Keratinocyte (primary cell): ENCODE measurements around the gene MLLT1. TPM values are rescaled to one million over a fixed set of nuclear protein-coding genes. Genes with fewer than 3 reads are reported as not detected.

Experiments used
- DNase-seq: peaks from one replicate; pipeline ENCODE4 v3.0.0-alpha.2; 2011; ENCODE audit warnings: low read depth, missing footprints, low spot score
- FAIRE-seq: peaks from 2 replicates; lab custom pipeline; 2011; peaks lifted over from hg19 to GRCh38; lab: Jason Lieb, UNC
- H2AFZ ChIP-seq: 2 replicates; pipeline ENCODE4 v1.6.0; 2012; ENCODE audit warnings: low read length, control low read depth, inconsistent platforms; ENCODE audit not compliant: control insufficient read depth
- H3K27ac ChIP-seq: 2 replicates; pipeline ENCODE4 v1.5.1; 2011; ENCODE audit warnings: low read length; ENCODE audit not compliant: control insufficient read depth, insufficient read depth
- H3K27me3 ChIP-seq: 3 replicates; pipeline ENCODE4 v1.6.0; 2011; ENCODE audit warnings: low read length; ENCODE audit not compliant: control insufficient read depth, insufficient read depth; ENCODE audit errors: extremely low read depth
- H3K36me3 ChIP-seq, 2 experiments: 2 replicates in 1 of 2; 3 replicates in 1 of 2; pipeline ENCODE4 v1.5.1; 2011; ENCODE audit warnings: low read length in 2 of 2, mild to moderate bottlenecking in 1 of 2; ENCODE audit not compliant: control insufficient read depth in 2 of 2, insufficient read depth in 2 of 2; ENCODE audit errors: extremely low read depth in 1 of 2
- H3K4me1 ChIP-seq: 3 replicates; pipeline ENCODE4 v1.5.1; 2011; ENCODE audit warnings: low read length; ENCODE audit not compliant: control insufficient read depth, insufficient read depth; ENCODE audit errors: extremely low read depth
- H3K4me2 ChIP-seq: 3 replicates; pipeline ENCODE4 v1.6.0; 2011; ENCODE audit warnings: low read depth, low read length; ENCODE audit not compliant: control insufficient read depth, insufficient read depth; ENCODE audit errors: extremely low read depth
- H3K4me3 ChIP-seq, 3 experiments: fragments of 200-600 bp in 1 of 3; sonication (generic) in 1 of 3; 2 replicates in 2 of 3; 3 replicates in 1 of 3; pipeline ENCODE4 v1.5.1; 2011 to 2016; ENCODE audit warnings: low read length in 3 of 3, mild to moderate bottlenecking in 3 of 3, control low read depth in 2 of 3, inconsistent platforms in 1 of 3, low read depth in 1 of 3, mixed read lengths in 1 of 3, mixed run types in 1 of 3, moderate library complexity in 1 of 3; ENCODE audit not compliant: control insufficient read depth in 2 of 3, insufficient read depth in 2 of 3; ENCODE audit errors: extremely low read depth in 1 of 3
- H3K79me2 ChIP-seq: 2 replicates; pipeline ENCODE4 v1.6.0; 2012; ENCODE audit warnings: low read length; ENCODE audit not compliant: control insufficient read depth, insufficient read depth
- H3K9ac ChIP-seq: 3 replicates; pipeline ENCODE4 v1.6.0; 2011; ENCODE audit warnings: low read length; ENCODE audit not compliant: control insufficient read depth, insufficient read depth; ENCODE audit errors: extremely low read depth
- H3K9me1 ChIP-seq: 3 replicates; pipeline ENCODE4 v1.6.0; 2011; ENCODE audit warnings: low read length; ENCODE audit not compliant: control insufficient read depth, insufficient read depth; ENCODE audit errors: extremely low read depth
- H3K9me3 ChIP-seq: 2 replicates; pipeline ENCODE4 v1.5.1; 2012; ENCODE audit warnings: low read depth, low read length; ENCODE audit not compliant: control insufficient read depth
- H4K20me1 ChIP-seq: 3 replicates; pipeline ENCODE4 v1.6.0; 2011; ENCODE audit warnings: low read length; ENCODE audit not compliant: control insufficient read depth, insufficient read depth; ENCODE audit errors: extremely low read depth
- EZH2 ChIP-seq: IDR thresholded peaks from one replicate; pipeline ENCODE4 v1.6.1; 2012; ENCODE audit warnings: inconsistent platforms, mild to moderate bottlenecking, low read length, moderate library complexity
- dilution Hi-C: fragments of 300-500 bp; cut with MboI; formaldehyde crosslinking; loops from one replicate; pipeline ENCODE4 v1.7.0; 2020; ENCODE audit warnings: low sequenced_read_pairs; ENCODE audit not compliant: extremely low pct_ligation_motif_present
- polyA plus RNA-seq, 5 experiments: library from polyadenylated mRNA; depleted of rRNA in 3 of 5; stranded (reverse) in 3 of 5; stranded (forward) in 1 of 5; unstranded in 1 of 5; fragments of >200 nt; gene quantifications; 1 replicate in 1 of 5; 2 replicates in 3 of 5; 3 replicates in 1 of 5; pipeline versions ENCODE4 v1.2.1 to v1.2.3, GENCODE V29; 2011 to 2012; ENCODE audit warnings: missing spikeins in 2 of 5, low read depth in 1 of 5, low replicate concordance in 1 of 5
- TF ChIP-seq, protein P1 (sequence below), 3 experiments: IDR thresholded peaks in 1 of 3; conservative IDR thresholded peaks in 1 of 3; optimal IDR thresholded peaks in 1 of 3; 2 replicates in 2 of 3; 3 replicates in 1 of 3; pipeline versions ENCODE3 to v1.5.1; 2011; ENCODE audit warnings: low read length in 3 of 3, mild to moderate bottlenecking in 3 of 3, moderate library complexity in 2 of 3, control low read depth in 1 of 3, inconsistent platforms in 1 of 3; ENCODE audit not compliant: insufficient read depth in 2 of 3; ENCODE audit errors: extremely low read depth in 1 of 3

Gene MLLT1
- polyA plus RNA-seq, 1 donor (not counting 4 experiments of a cell fraction or from before 2014, with no cell fraction given), result 8.3 TPM

DNA sequence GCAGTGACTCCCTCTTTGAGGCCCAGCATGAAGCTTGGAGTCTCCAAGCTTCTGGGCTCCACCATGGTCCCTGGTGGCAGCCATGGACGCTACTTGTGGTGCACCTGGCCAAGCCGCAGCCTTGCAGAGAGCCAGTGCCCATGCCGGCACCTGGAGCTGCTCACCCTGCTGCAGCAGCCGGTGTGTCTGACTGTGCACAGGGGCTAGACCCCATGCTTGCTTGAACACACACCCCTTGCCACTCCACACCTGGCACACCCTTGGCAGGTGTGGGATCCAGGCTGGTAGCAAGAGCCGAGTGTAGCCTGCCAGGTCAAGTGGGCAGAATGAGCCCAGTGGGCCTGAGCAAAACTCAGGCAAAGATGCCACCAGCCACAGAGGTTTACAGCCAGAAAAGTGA lies 18.6 kb upstream of the MLLT1 start:
- Histone ChIP-seq H3K9me3 (no peaks in the 10 kb centered on the region), H3K9me1 (no peaks in the 10 kb centered on the region), H3K9ac (no peak overlapping the region), H3K27ac (no peak overlapping the region), H3K36me3 (no peaks in the 10 kb centered on the region), H3K4me3 (no peak overlapping the region), H3K4me1 (no peaks in the 10 kb centered on the region), H3K27me3 (no peaks in the 10 kb centered on the region), H2AFZ (no peak overlapping the region), H3K79me2 (no peaks in the 10 kb centered on the region), H3K4me2 (no peak overlapping the region), H4K20me1 (no peaks in the 10 kb centered on the region)
- DNase-seq, result no peak
- no peak for FAIRE-seq
- dilution Hi-C loops, result loop anchor here (25.0 kb wide), 1 partner anchor 261 kb away; no protein-coding TSS in a partner anchor
- no peak for TF ChIP-seq EZH2
- TF ChIP-seq, protein P1, sequence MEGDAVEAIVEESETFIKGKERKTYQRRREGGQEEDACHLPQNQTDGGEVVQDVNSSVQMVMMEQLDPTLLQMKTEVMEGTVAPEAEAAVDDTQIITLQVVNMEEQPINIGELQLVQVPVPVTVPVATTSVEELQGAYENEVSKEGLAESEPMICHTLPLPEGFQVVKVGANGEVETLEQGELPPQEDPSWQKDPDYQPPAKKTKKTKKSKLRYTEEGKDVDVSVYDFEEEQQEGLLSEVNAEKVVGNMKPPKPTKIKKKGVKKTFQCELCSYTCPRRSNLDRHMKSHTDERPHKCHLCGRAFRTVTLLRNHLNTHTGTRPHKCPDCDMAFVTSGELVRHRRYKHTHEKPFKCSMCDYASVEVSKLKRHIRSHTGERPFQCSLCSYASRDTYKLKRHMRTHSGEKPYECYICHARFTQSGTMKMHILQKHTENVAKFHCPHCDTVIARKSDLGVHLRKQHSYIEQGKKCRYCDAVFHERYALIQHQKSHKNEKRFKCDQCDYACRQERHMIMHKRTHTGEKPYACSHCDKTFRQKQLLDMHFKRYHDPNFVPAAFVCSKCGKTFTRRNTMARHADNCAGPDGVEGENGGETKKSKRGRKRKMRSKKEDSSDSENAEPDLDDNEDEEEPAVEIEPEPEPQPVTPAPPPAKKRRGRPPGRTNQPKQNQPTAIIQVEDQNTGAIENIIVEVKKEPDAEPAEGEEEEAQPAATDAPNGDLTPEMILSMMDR (optimal IDR thresholded peaks at IDR 0.05 in 1 of 3, IDR thresholded peaks at IDR 0.05 in 1 of 3, conservative IDR thresholded peaks at IDR 0.05 in 1 of 3; ENCODE audit: extremely low read depth in 1 of 3, insufficient read depth in 2 of 3, low read length in 3 of 3), result no peak

DNA sequence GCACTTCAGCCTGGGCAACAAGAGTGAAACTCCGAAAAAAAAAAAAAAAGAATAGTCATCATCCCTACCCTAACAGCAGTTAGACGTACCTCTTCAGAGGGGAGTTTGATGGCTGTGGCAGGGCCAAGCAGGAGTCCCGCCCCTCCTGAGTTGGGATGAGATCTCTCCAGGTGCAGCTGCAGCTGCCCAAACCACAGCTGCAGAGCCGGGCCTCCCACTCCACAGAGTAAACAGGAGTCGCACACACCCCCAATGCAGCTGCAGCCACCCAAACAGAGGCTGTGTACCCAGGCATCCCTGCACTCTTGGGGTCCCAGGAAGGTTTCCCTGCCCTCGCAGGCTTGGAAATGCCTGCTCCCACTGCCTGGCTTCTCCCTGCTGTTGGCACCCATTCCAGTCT lies 17.4 kb upstream of the MLLT1 start:
- Histone ChIP-seq H3K4me2 (no peak overlapping the region), H2AFZ (no peak overlapping the region), H3K27me3 (no peaks in the 10 kb centered on the region), H3K79me2 (no peaks in the 10 kb centered on the region), H4K20me1 (no peaks in the 10 kb centered on the region), H3K27ac (no peak overlapping the region), H3K36me3 (no peaks in the 10 kb centered on the region), H3K9ac (no peak overlapping the region), H3K4me1 (no peaks in the 10 kb centered on the region), H3K4me3 (no peak overlapping the region), H3K9me3 (no peaks in the 10 kb centered on the region), H3K9me1 (no peaks in the 10 kb centered on the region)
- DNase-seq (no peak), FAIRE-seq (no peak)
- TF ChIP-seq, protein P1 (optimal IDR thresholded peaks at IDR 0.05 in 1 of 3, IDR thresholded peaks at IDR 0.05 in 1 of 3, conservative IDR thresholded peaks at IDR 0.05 in 1 of 3; ENCODE audit: extremely low read depth in 1 of 3, insufficient read depth in 2 of 3, low read length in 3 of 3), result no peak
- no peak for TF ChIP-seq EZH2
- dilution Hi-C loops, result loop anchor here (25.0 kb wide), 1 partner anchor 260 kb away; no protein-coding TSS in a partner anchor
